GM11168 (cell line): ENCODE measurements around the gene FOXK1.
"Not testable (repeated sequence)": the region's sequence is repeated elsewhere in the genome, so short reads cannot be mapped to it uniquely, and the experiment has no call there.

Experiments
- in situ Hi-C: fragments of 300-500 bp; cut with MboI; formaldehyde crosslinking; loops from one replicate; pipeline ENCODE4 v1.12.0; 2022; ENCODE audit warnings: low sequenced_read_pairs; ENCODE audit not compliant: unreplicated experiment

FOXK1 gene

DNA sequence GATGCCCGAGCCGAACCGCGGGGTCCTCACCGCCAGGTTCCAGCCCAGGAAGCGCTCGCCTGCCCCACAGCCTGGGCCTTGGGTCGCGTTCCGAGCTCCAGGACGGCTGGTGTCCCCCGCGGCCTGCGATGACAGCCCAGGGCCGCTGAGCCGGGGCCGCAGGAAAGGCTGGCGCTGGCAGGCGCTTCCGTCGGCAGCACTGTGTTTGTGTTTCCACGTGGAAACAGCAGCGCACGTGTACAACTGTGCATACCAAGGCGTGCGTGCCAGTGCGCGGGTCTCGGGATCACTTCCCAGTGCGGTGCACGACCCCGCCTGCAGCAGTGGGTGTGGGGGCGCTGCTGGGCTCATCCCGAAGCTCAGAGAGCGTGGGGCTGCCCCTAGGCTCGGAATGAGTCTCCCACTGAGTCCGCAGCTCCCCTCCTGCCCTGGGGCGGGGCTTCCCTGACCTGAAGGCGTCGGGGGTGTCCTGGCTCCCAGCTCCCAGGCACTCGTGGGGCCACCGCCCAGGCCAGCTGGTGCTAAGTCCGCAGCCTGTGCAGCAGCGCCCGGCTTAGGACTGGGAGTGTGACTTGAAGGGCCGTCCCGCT, 110.5 kb downstream of the FOXK1 start:
- in situ Hi-C loops = loop anchor here (10.0 kb wide), 1 partner anchor 292 kb away; no protein-coding TSS in a partner anchor

DNA sequence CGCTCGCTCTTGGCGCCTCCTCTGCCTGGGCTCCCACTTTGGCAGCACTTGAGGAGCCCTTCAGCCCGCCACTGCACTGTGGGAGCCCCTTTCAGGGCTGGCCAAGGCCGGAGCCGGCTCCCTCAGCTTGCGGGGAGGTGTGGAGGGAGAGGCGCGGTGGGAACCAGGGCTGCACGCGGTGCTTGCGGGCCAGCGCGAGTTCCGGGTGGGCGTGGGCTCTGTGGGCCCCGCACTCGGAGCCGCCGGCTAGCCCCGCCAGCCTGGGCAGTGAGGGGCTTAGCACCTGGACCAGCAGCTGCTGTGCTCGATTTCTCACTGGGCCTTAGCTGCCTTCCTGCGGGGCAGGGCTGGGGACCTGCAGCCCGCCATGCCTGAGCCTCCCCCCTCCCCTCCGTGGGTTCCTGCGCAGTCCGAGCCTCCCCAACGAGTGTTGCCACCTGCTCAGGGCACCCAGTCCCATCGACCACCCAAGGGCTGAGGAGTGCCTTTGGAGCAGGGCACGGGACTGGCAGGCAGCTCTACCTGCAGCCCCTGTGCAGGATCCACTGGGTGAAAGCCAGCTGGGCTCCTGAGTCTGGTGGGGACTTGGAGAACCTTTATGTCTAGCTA, 111.4 kb downstream of the FOXK1 start:
- in situ Hi-C loops = loop anchor here (10.0 kb wide), 1 partner anchor 291 kb away; no protein-coding TSS in a partner anchor

DNA sequence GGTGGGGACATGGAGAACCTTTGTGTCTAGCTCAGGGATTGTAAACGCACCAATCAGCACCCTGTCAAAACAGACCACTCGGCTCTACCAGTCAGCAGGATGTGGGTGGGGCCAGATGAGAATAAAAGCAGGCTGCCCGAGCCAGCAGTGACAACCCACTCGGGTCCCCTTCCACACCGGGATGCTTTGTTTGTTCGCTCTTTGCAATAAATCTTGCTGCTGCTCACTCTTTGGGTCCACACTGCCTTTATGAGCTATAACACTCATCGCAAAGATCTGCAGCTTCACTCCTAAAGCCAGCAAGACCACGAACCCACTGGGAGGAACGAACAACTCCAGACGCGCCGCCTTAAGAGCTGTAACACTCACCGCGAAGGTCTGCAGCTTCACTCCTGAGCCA, 112.1 kb downstream of the FOXK1 start:
- in situ Hi-C loops = loop anchor here (10.0 kb wide), 1 partner anchor 291 kb away; no protein-coding TSS in a partner anchor

- in situ Hi-C loops = loop anchor here (10.0 kb wide), 1 partner anchor 290 kb away; no protein-coding TSS in a partner anchor
Measured at GRCh38 chr7:4794591-4795350, 112.7 kb downstream of the FOXK1 start.

DNA sequence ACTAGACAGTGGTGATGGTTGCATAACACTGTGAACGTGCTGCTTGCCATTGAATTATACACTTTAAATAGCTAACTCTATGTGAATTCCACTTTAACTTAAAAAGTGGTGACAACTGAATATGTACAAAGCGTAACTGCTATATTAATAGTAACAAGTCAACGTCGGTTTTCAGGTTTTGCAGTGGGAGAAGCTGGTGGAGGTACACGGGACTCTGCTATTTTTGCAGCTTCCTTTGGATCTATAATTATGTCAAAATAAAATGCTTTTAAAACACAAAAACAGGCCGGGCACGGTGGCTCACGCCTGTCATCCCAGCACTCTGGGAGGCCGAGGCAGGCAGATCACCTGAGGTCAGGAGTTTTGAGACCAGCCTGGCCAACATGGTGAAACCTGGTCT, 114.4 kb downstream of the FOXK1 start:
- in situ Hi-C loops = loop anchor here (10.0 kb wide), 1 partner anchor 288 kb away; no protein-coding TSS in a partner anchor

DNA sequence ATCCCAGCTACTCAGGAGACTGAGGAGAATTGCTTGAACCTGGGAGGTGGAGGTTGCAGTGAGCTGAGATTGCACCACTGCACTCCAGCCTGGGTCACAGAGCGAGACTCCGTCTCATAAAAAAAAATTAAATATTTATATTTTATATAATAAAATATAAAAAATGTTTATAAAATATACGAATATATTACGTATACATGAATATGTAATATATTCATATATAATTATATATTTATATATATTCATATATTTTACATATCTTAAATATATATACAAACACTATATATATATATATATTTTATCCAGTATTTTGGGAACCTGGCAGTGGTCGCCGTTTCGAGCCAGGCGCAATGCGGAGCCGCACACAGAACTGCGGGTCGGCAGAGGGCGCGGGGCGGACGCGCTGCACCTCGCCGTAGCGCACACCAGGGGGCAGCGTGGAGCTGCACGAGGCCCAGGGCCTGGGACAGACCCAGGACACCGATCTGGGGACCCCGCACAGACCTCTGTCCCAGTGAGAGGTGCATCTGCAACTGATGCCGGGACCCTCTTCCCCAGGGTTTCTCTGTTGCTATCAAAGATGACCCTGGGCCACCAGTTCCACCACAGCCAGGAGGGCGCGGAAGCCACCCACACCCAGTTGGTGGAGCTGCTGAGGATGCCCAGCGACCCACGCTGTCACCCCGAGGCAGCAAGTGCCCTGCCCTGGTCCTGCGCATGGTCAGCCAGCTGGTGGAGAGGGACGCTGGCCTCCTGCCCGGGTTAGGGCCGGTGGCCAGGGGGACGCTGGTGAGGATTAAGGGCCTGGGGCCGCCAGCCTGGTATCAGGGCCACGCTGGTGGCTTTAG, 116.0 kb downstream of the FOXK1 start:
- in situ Hi-C loops = loop anchor here (10.0 kb wide), 1 partner anchor 287 kb away; no protein-coding TSS in a partner anchor

- in situ Hi-C loops = loop anchor here (10.0 kb wide), 1 partner anchor 286 kb away; no protein-coding TSS in a partner anchor
Measured at GRCh38 chr7:4798706-4799235, 116.7 kb downstream of the FOXK1 start.

GRCh38 chr7:4799508-4800268, 117.6 kb downstream of the FOXK1 start:
- in situ Hi-C loops = loop anchor here (10.0 kb wide), 1 partner anchor 285 kb away; no protein-coding TSS in a partner anchor

- in situ Hi-C loops = no loop called here
Measured at GRCh38 chr7:4800487-4800886, 118.4 kb downstream of the FOXK1 start.

DNA sequence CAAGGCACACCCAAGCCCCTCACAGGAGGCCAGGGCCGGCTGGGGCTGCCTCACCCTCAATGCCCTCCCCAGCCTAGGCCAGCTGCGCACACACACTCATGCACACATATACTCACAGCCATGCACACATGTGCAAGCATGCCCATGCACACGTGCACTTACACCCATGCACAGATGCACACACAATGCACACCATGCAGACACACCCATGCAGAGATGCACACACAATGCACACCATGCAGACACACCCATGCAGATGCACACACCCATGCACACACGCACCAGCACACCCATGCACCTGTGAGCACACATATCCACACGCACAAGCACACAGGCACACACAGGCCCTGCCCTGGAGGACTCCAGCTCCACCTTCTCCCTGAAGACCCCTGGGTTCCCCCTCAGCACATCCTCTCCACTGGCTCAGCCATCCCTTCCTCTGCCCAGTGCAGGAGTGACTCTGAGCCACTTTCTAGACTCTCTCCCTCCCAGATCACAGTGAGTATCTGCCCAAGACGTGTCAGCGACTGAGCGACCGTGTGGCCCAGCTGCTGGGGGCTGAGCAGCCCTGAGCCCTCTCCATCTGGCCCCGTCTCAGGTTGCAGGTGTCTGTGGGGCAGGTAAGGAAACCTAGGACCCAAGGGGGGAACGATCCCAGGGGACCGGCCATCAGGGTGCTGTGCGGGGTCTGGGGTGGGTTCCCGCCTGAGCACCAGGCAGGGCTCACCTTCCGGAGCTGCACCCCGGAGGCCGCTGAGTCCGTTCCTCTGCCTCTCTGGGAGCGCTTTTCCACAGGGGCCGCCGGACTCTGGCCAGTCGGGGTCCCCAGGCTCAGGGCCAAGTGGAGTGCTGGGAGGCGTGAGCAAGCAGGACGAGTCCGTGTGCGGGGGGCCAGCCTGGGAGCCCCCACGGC, 119.1 kb downstream of the FOXK1 start:
- in situ Hi-C loops = no loop called here

DNA sequence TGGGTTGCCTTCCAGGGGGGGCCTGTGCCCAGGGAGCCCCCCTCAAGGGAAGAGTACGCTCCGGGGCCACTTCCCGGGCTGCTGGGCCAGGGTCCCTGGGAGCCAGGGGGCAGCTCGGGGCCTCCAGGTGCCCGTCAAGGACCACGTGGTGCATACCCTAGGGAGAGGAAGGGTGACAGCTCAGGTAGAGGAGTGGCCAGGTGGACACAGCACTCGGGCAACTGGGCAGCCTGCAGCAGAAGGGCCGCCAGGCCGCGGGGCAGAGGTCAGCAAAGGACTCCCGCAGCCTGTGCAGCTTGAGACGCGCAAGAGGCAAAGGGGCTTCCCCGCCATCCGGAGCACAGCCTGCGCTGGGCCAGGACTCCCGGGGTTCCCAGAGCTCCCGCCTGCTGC, 119.7 kb downstream of the FOXK1 start:
- in situ Hi-C loops = no loop called here

DNA sequence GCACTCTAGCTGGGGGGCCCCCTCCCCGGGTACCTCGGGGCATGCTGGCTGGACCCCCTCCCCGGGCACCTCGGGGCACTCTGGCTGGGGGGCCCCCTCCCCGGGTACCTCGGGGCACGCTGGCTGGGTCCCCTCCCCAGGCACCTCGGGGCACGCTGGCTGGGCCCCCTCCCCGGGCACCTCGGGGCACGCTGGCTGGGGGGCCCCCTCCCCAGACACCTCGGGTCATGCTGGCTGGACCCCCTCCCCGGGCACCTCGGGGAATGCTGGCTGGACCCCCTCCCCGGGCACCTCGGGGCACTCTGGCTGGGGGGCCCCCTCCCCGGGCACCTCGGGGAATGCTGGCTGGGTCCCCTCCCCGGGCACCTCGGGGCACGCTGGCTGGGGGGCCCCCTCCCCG, 120.5 kb downstream of the FOXK1 start:
- in situ Hi-C loops = not testable (repeated sequence)

DNA sequence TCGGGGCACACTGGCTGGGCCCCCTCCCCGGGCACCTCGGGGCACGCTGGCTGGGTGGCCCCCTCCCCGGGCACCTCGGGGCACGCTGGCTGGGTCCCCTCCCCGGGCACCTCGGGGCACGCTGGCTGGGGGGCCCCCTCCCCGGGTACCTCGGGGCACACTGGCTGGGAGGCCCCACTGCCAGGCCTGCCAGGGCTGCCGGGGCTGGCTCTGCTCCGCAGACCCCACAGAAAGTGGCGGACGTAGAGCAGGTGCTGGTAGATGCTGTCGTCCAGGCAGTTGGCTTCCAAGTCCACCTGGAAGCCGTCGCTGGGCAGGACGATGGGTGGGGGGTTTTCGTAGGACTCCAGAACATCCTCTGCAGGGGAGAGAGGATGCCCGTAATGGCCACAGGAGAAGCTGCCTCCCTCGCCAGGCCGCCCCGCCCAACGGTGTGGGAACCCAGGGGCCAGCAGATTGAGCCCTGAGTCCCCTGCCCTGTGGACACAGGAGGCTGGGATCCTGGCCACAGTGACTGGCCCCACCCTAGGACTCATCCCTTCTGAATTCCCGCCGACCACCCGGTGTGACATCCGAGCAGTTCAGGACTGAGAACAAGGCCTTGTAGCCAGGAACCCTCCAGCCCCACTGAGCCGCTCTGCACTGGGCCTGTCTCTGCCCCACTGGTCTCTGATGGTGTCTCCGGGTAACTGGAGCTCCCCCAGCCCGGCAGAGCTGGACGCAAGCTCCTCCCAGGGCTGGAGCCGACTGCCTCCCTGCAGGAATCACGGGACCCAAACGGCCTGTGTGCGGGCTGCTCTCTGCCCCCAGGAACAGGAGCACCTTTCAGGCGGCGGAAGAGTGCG, 121.5 kb downstream of the FOXK1 start:
- in situ Hi-C loops = no loop called here

DNA sequence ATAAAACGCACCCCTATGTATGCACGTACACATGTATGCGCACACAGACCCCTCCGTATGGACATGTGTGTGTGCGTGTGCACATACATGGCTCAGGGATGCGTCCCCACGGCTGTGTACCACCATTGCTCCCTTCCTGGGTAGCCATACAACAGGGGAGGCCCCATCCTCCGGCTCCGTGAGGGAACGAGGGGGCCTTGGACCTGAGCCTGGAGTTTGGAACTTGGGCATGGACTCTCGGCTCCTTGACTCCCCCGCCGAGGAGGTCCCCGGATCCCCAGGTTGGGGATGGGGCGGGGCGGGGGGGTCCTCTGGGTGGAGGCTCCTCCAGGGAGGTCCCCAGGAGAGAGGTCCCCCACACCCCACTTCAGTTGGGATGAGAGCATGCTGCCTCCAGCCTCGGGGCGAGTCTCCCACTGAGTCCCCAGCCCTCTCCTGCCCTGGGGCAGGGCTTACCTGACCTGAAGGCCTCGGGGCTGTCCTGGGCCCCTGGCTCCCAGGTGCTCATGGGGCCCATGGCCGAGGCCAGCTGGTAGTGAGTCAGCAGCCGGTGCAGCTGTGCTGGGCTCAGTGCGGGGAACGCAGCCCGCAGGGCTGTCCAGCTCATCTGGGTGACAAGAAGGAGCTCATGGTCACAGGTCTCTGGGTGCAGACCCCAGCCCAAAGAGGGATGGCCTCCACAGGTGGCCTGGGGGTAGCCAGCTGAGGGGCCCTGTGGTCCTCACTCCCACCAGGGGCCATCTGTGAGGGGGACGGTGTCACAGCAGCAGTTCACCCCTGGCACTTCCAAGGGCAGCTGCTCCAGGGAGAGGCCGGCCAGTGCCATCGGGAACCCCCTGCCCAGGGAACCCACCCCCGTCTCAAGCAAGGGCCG, 123.3 kb downstream of the FOXK1 start:
- in situ Hi-C loops = no loop called here

DNA sequence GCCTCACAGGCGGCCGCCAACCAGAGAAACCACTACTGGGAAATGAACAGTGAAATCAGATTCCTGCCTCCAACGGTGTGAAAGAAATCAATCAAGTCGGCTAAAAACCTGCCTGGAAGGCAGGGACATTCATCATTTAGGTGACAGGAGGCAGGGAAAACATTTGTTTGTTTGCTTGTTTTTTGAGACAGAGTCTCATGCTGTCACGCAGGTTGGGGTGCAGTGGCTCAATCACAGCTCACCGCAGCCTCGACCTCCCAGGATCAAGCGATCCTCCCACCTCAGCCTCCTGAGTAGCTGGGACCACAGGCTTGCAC, 123.8 kb downstream of the FOXK1 start:
- in situ Hi-C loops = no loop called here

- in situ Hi-C loops = no loop called here
Measured at GRCh38 chr7:4806983-4807597, 125.0 kb downstream of the FOXK1 start.
